HepG2 (cell line): Measurements from ENCODE around the gene ZNF227. TPM values are rescaled to one million over a fixed set of nuclear protein-coding genes. Genes with fewer than 3 reads are reported as not detected.

Source experiments
- HDAC2 ChIP-seq: sonication (generic); formaldehyde crosslinking; IDR thresholded peaks from 2 replicates; pipeline ENCODE4 v1.4.0; 2020; ENCODE audit warnings: missing genetic modification reagents
- KDM4B ChIP-seq: sonication (generic); formaldehyde crosslinking; IDR thresholded peaks from 2 replicates; pipeline ENCODE4 v1.4.0; 2020; ENCODE audit warnings: missing genetic modification reagents
- SIX1 ChIP-seq: sonication (generic); formaldehyde crosslinking; IDR thresholded peaks from 2 replicates; pipeline ENCODE4 v1.4.0; 2020; ENCODE audit warnings: missing genetic modification reagents, borderline replicate concordance
- SOX13 ChIP-seq, 3 experiments: fragments of 450-650 bp in 1 of 3; sonication (generic) in 1 of 3; formaldehyde crosslinking in 1 of 3; IDR thresholded peaks in 2 of 3; conservative IDR thresholded peaks in 1 of 3; 2 replicates each; pipeline versions ENCODE4 v1.5.0 to v1.6.1; 2016 to 2020; ENCODE audit warnings: antibody characterized with exemption in 1 of 3, mild to moderate bottlenecking in 1 of 3, missing compliant biosample characterization in 1 of 3, missing genetic modification reagents in 1 of 3, moderate library complexity in 1 of 3
- SRY ChIP-seq: sonication (generic); formaldehyde crosslinking; IDR thresholded peaks from 2 replicates; pipeline ENCODE4 v1.8.0; 2022; ENCODE audit warnings: mild to moderate bottlenecking, missing genetic modification reagents
- ZNF33B ChIP-seq: sonication (generic); formaldehyde crosslinking; IDR thresholded peaks from 2 replicates; pipeline ENCODE4 v1.5.1; 2020; ENCODE audit warnings: mild to moderate bottlenecking, missing genetic modification reagents
- ZNF552 ChIP-seq: sonication (generic); formaldehyde crosslinking; IDR thresholded peaks from 2 replicates; pipeline ENCODE4 v1.9.0; 2022; ENCODE audit warnings: missing genetic modification reagents, mild to moderate bottlenecking, borderline replicate concordance
- polyA plus RNA-seq, 8 experiments: library from polyadenylated mRNA; depleted of rRNA in 3 of 8; stranded (reverse) in 7 of 8; unstranded in 1 of 8; fragments of >200 nt; fragmentation: Illumina TruSeq in 4 of 8; extraction: Trizol in 4 of 8; gene quantifications; 2 replicates each; pipeline versions ENCODE4 v1.2.1 to v1.2.3, GENCODE V29; 2011 to 2016; ENCODE audit warnings: low read depth in 4 of 8, missing spikeins in 1 of 8, mixed read lengths in 1 of 8; ENCODE audit not compliant: insufficient read depth in 1 of 8
- total RNA-seq, 5 experiments: library from RNA; depleted of rRNA; stranded (reverse); fragments of >200 nt; fragmentation: Illumina TruSeq; extraction: Trizol; gene quantifications; 2 replicates each; pipeline ENCODE4 v1.2.3, GENCODE V29; 2016; ENCODE audit warnings: low read depth in 1 of 5
- TF ChIP-seq, protein P1 (sequence below): sonication (generic); formaldehyde crosslinking; IDR thresholded peaks from 2 replicates; pipeline ENCODE4 v1.8.1; 2023; ENCODE audit warnings: mild to moderate bottlenecking, missing genetic modification reagents, borderline replicate concordance
- TF ChIP-seq, protein P2 (sequence below): sonication (generic); formaldehyde crosslinking; IDR thresholded peaks from 2 replicates; pipeline ENCODE4 v1.4.0; 2020; ENCODE audit warnings: missing genetic modification reagents, mild to moderate bottlenecking, borderline replicate concordance
- TF ChIP-seq, protein P3 (sequence below): sonication (generic); formaldehyde crosslinking; IDR thresholded peaks from 2 replicates; pipeline ENCODE4 v1.4.0; 2020; ENCODE audit warnings: mild to moderate bottlenecking, missing genetic modification reagents
- TF ChIP-seq, protein P4 (sequence below): sonication (generic); formaldehyde crosslinking; IDR thresholded peaks from 2 replicates; pipeline ENCODE4 v1.4.0; 2020; ENCODE audit warnings: missing genetic modification reagents
- TF ChIP-seq, protein P5 (sequence below): sonication (generic); formaldehyde crosslinking; IDR thresholded peaks from 2 replicates; pipeline ENCODE4 v1.4.0; 2020; ENCODE audit warnings: mild to moderate bottlenecking, missing genetic modification reagents

ZNF227 gene
- total and polyA plus RNA-seq, 2 of the 13 experiments (the other 11 are each of a cell fraction or from before 2014, with no cell fraction given), result 3.1 to 16.8 TPM

DNA sequence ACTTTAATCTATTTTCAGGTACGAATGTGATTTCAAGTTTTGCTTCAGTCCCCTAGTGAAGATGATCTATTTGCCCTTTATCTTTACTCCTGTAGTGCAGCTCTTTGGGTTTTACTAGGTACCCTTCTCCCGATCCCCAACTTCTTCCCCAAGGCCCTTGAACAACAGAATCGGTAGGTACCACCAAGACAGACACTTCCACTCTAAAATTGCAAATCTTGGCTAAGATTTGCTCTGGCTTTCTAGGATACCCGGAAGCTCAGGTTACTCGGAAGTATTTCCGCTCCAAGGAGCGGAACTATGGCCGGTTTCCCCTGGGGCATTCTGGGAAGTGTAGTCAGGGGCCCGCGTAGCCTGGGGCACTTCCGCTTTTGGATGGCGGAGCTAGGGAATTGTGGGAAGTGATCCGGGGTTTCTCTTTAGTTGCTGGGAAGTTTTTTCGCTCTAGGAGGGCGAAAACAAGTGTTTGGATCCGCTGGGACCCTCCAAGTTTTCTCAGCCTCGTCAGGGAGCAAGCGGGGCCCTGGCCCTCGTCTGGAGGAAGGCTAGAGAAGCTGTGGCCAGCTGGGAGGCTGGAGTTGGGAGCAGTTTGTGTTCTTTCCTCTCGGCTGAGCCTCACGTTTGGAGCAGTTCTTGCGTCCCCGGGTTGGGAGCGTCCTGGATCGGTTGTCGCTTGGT, 5.1 kb upstream of the ZNF227 start (continued):
- TF ChIP-seq, protein P1, sequence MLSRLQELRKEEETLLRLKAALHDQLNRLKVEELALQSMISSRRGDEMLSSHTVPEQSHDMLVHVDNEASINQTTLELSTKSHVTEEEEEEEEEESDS, result no peak
- TF ChIP-seq SOX13 (IDR thresholded peaks at IDR 0.05), result no peak
- 0 out of 4 replicates have a peak, but pooled peaks of 1 of the 2 experiments have one; percentile 21 for TF ChIP-seq SOX13 (CRISPR knock-in tag; conservative IDR thresholded peaks at IDR 0.05 in 1 of 2, IDR thresholded peaks at IDR 0.05 in 1 of 2)
- TF ChIP-seq, protein P2, sequence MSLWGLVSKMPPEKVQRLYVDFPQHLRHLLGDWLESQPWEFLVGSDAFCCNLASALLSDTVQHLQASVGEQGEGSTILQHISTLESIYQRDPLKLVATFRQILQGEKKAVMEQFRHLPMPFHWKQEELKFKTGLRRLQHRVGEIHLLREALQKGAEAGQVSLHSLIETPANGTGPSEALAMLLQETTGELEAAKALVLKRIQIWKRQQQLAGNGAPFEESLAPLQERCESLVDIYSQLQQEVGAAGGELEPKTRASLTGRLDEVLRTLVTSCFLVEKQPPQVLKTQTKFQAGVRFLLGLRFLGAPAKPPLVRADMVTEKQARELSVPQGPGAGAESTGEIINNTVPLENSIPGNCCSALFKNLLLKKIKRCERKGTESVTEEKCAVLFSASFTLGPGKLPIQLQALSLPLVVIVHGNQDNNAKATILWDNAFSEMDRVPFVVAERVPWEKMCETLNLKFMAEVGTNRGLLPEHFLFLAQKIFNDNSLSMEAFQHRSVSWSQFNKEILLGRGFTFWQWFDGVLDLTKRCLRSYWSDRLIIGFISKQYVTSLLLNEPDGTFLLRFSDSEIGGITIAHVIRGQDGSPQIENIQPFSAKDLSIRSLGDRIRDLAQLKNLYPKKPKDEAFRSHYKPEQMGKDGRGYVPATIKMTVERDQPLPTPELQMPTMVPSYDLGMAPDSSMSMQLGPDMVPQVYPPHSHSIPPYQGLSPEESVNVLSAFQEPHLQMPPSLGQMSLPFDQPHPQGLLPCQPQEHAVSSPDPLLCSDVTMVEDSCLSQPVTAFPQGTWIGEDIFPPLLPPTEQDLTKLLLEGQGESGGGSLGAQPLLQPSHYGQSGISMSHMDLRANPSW (CRISPR knock-in tag), result no peak
- TF ChIP-seq, protein P3, sequence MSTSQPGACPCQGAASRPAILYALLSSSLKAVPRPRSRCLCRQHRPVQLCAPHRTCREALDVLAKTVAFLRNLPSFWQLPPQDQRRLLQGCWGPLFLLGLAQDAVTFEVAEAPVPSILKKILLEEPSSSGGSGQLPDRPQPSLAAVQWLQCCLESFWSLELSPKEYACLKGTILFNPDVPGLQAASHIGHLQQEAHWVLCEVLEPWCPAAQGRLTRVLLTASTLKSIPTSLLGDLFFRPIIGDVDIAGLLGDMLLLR (CRISPR knock-in tag), result no peak
- no peak for TF ChIP-seq SRY (CRISPR knock-in tag)
- no peak for TF ChIP-seq KDM4B
- TF ChIP-seq, protein P4, sequence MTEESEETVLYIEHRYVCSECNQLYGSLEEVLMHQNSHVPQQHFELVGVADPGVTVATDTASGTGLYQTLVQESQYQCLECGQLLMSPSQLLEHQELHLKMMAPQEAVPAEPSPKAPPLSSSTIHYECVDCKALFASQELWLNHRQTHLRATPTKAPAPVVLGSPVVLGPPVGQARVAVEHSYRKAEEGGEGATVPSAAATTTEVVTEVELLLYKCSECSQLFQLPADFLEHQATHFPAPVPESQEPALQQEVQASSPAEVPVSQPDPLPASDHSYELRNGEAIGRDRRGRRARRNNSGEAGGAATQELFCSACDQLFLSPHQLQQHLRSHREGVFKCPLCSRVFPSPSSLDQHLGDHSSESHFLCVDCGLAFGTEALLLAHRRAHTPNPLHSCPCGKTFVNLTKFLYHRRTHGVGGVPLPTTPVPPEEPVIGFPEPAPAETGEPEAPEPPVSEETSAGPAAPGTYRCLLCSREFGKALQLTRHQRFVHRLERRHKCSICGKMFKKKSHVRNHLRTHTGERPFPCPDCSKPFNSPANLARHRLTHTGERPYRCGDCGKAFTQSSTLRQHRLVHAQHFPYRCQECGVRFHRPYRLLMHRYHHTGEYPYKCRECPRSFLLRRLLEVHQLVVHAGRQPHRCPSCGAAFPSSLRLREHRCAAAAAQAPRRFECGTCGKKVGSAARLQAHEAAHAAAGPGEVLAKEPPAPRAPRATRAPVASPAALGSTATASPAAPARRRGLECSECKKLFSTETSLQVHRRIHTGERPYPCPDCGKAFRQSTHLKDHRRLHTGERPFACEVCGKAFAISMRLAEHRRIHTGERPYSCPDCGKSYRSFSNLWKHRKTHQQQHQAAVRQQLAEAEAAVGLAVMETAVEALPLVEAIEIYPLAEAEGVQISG (CRISPR knock-in tag), result peak; percentile 94
- TF ChIP-seq ZNF552 (CRISPR knock-in tag), result no peak
- TF ChIP-seq, protein P5, sequence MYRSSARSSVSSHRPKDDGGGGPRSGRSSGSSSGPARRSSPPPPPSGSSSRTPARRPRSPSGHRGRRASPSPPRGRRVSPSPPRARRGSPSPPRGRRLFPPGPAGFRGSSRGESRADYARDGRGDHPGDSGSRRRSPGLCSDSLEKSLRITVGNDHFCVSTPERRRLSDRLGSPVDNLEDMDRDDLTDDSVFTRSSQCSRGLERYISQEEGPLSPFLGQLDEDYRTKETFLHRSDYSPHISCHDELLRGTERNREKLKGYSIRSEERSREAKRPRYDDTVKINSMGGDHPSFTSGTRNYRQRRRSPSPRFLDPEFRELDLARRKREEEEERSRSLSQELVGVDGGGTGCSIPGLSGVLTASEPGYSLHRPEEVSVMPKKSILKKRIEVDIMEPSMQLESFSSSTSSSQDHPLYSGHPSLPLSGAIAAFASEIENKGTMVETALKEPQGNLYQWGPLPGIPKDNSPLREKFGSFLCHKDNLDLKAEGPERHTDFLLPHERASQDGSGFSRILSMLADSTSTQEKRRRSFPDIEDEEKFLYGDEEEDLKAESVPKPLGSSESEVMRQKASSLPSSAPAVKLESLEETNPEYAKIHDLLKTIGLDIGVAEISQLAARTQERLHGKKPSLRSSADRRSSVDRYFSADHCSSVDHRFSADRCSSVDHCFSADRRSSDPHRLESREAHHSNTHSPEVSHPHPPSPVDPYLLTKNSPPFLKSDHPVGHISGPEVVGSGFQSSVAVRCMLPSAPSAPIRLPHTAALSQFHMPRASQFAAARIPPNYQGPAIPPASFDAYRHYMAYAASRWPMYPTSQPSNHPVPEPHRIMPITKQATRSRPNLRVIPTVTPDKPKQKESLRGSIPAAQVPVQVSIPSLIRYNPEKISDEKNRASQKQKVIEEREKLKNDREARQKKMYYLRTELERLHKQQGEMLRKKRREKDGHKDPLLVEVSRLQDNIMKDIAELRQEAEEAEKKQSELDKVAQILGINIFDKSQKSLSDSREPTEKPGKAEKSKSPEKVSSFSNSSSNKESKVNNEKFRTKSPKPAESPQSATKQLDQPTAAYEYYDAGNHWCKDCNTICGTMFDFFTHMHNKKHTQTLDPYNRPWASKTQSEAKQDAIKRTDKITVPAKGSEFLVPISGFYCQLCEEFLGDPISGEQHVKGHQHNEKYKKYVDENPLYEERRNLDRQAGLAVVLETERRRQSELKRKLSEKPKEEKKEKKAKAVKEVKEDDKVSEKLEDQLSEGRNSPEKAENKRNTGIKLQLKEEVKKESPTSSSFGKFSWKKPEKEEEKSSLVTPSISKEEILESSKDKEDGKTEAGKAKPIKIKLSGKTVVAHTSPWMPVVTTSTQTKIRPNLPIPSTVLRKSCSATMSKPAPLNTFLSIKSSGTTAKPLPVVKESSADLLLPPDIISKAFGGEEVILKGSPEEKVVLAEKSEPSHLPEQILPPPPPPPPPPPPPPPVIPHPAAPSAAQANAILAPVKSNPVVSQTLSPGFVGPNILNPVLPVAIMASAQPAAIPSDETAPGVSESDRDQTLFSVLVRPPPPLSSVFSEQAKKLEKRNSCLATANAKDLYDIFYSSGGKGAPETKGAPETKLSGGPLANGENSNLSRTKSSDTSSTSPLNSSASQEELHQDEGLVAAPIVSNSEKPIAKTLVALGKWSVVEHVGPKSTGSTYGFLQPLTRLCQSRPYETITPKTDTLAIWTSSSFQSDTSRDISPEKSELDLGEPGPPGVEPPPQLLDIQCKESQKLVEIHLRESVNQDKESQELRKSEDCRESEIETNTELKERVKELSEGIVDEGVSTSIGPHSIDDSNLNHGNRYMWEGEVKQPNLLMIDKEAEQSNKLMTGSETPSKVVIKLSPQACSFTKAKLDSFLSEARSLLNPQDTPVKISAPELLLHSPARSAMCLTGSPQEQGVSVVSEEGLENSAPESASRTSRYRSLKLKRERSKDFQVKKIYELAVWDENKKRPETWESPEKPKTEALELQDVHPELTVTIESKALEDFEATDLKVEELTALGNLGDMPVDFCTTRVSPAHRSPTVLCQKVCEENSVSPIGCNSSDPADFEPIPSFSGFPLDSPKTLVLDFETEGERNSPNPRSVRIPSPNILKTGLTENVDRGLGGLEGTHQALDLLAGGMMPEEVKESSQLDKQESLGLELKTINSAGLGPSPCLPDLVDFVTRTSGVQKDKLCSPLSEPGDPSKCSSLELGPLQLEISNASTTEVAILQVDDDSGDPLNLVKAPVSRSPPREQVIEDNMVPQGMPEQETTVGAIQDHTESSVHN (CRISPR knock-in tag), result peak; percentile 70; the same call in 1 of the 2 replicates
- TF ChIP-seq ZNF33B (CRISPR knock-in tag), result no peak
- TF ChIP-seq SIX1, result peak; percentile 62; the same call in 1 of the 2 replicates
- peak; percentile 45; the same call in 1 of the 2 replicates for TF ChIP-seq HDAC2 (CRISPR knock-in tag)
